Suprapubic skin (tissue), 4 donors: ENCODE results near the gene C2CD4B. TPM values are rescaled to one million over a fixed set of nuclear protein-coding genes. Genes with fewer than 3 reads are reported as not detected.

Experiments
- DNase-seq, 2 donors: peaks; one replicate each; pipeline ENCODE4 v3.0.0-alpha.2; 2019; ENCODE audit warnings: low spot score in 2 of 2
- H3K27ac ChIP-seq: fragments of 200-600 bp; sonication (generic); one replicate; pipeline ENCODE4 v1.5.1; 2019
- H3K27me3 ChIP-seq: fragments of 200-600 bp; sonication (generic); one replicate; pipeline ENCODE4 v1.5.1; 2019
- H3K36me3 ChIP-seq: fragments of 200-600 bp; sonication (generic); one replicate; pipeline ENCODE4 v1.5.1; 2019
- H3K4me1 ChIP-seq: fragments of 200-600 bp; sonication (generic); one replicate; pipeline ENCODE4 v1.5.1; 2019
- H3K4me3 ChIP-seq: fragments of 200-600 bp; sonication (generic); one replicate; pipeline ENCODE4 v1.5.1; 2019; ENCODE audit warnings: mild to moderate bottlenecking
- H3K9me3 ChIP-seq: fragments of 200-600 bp; sonication (generic); one replicate; pipeline ENCODE4 v1.5.1; 2019
- EP300 ChIP-seq: sonication (generic); formaldehyde crosslinking; IDR thresholded peaks from one replicate; pipeline ENCODE4 v1.6.1; 2017; ENCODE audit warnings: antibody characterized with exemption
- POLR2A ChIP-seq, 2 donors: fragments of 450-650 bp; IDR thresholded peaks; one replicate each; pipeline ENCODE4 v1.6.1; 2017; ENCODE audit warnings: antibody characterized with exemption in 2 of 2, mild to moderate bottlenecking in 2 of 2, moderate library complexity in 2 of 2
- POLR2AphosphoS5 ChIP-seq, 3 donors: sonication (generic); formaldehyde crosslinking; IDR thresholded peaks; one replicate each; pipeline ENCODE4 v1.6.1; 2017; ENCODE audit warnings: antibody characterized with exemption in 3 of 3
- WGBS: methylation state at CpG from one replicate; pipeline ENCODE4 v1.1.5; 2018; 5-methylcytosine and 5-hydroxymethylcytosine counted together
- total RNA-seq, 4 donors: library from RNA; depleted of rRNA; stranded (reverse); fragments of >200 nt; gene quantifications; one replicate each; pipeline ENCODE4 v1.1.0, GENCODE V29; 2016
- TF ChIP-seq, protein P1 (sequence below), 2 donors: fragments of 200-600 bp in 1 of 2; fragments of 450-650 bp in 1 of 2; sonication (generic) in 1 of 2; IDR thresholded peaks; one replicate each; pipeline ENCODE4 v1.5.1; 2016 to 2019; ENCODE audit warnings: antibody characterized with exemption in 2 of 2, mild to moderate bottlenecking in 1 of 2, moderate library complexity in 1 of 2

C2CD4B gene
- total RNA-seq, 4 donors from 2014 or later, result 0.64 to 5.7 (median 3.3) TPM

DNA sequence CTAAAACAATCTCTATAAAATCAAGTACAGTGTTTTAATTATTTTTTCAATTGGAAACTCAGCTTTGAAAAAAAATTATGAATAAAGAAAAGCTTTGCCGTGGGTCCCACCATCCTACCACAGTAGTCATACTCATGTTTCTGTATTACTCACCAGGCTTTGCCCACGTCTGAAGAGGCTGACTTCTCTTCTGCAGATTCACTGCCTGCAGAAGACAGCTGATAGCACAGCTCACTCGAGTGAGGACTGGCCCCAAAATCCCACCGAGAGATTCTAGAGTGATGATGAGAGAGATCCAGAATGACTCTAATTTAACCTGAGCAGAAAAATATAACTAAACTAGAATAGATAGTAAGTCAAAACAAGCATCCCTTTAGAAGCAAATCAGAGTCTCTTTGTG, 11.9 kb downstream of the C2CD4B start:
- DNase-seq, result no peak
- peaks cover 6% of the 10 kb centered on the region for H3K9me3 ChIP-seq
- whole genome bisulfite sequencing, result 75% methylated on average over 4 of the region's 4 CpGs
- TF ChIP-seq EP300, result no peak
- TF ChIP-seq POLR2AphosphoS5 (IDR thresholded peaks at IDR 0.05), result no peak
- TF ChIP-seq, protein P1, sequence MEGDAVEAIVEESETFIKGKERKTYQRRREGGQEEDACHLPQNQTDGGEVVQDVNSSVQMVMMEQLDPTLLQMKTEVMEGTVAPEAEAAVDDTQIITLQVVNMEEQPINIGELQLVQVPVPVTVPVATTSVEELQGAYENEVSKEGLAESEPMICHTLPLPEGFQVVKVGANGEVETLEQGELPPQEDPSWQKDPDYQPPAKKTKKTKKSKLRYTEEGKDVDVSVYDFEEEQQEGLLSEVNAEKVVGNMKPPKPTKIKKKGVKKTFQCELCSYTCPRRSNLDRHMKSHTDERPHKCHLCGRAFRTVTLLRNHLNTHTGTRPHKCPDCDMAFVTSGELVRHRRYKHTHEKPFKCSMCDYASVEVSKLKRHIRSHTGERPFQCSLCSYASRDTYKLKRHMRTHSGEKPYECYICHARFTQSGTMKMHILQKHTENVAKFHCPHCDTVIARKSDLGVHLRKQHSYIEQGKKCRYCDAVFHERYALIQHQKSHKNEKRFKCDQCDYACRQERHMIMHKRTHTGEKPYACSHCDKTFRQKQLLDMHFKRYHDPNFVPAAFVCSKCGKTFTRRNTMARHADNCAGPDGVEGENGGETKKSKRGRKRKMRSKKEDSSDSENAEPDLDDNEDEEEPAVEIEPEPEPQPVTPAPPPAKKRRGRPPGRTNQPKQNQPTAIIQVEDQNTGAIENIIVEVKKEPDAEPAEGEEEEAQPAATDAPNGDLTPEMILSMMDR (IDR thresholded peaks at IDR 0.05), result no peak
- no peak for TF ChIP-seq POLR2A (IDR thresholded peaks at IDR 0.05)
- no peak overlapping the region for H3K4me3 ChIP-seq
- no peaks in the 10 kb centered on the region for H3K4me1 ChIP-seq
- no peak overlapping the region for H3K27ac ChIP-seq
- H3K27me3 ChIP-seq, result peaks cover 2% of the 10 kb centered on the region
- H3K36me3 ChIP-seq, result no peaks in the 10 kb centered on the region

DNA sequence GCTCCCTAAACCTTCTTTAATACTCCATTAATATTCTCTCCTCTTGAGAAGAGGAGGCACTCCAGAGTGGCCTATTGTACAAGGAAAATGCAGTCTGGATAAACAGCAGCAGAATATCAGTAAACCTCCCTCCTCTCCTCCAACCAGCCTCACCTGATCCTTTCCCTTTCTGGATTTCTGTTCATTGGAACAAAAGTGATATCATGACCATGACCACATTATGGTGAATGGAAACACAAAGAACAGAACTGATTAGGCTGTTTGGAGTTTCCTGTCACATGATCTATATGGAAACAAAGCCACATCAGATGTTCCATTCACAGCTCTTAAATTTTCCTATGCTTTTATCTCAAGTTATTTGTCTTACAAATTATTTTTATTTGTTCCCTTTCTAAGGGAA, 14.6 kb downstream of the C2CD4B start:
- H3K27ac ChIP-seq, result no peak overlapping the region
- peaks cover 3% of the 10 kb centered on the region for H3K9me3 ChIP-seq
- DNase-seq, result no peak
- TF ChIP-seq POLR2AphosphoS5 (IDR thresholded peaks at IDR 0.05) (no peak), EP300 (no peak), POLR2A (IDR thresholded peaks at IDR 0.05) (no peak)
- TF ChIP-seq, protein P1 (IDR thresholded peaks at IDR 0.05), result no peak
- H3K27me3 ChIP-seq, result no peaks in the 10 kb centered on the region
- no peak overlapping the region for H3K4me3 ChIP-seq
- no peaks in the 10 kb centered on the region for H3K4me1 ChIP-seq
- H3K36me3 ChIP-seq, result no peaks in the 10 kb centered on the region

DNA sequence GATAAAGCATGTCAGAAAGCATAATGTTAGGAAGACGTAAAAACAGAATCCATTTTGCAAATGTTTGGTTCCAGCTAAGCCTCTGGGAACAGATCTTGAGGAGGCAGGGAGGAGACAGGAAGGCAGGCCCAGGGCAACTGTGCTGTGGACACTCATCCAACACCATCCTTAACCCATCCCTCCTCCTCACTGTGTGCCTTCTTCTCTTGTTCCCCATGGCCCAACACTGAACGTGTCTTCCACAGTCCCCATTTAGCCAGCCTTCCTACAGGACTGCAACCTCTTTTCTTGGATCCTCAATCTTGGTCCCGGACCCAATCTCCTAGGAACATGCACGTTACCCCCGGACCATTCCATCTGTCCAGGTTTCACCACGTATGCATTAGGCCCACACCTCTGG, 15.4 kb downstream of the C2CD4B start:
- WGBS, result 92% methylated on average over 6 of the region's 6 CpGs

DNA sequence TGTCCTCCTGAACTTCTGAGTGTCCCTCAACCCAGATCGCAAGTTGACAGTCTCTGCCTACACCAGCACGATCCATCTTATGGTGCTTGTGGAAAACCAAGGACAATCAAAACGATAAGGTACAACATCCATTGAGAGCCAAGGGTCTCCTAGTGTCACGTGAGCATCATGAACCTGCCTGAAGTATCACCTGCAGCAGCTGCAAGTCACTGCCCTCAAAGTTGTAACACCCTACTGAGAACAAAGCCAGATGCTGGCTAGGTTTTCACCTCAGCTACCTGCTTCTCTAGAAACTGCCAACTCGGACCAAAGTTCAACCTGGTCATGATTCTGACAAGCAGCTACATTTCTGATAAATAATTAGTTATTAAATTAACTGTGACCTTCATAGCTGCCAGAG, 17.5 kb downstream of the C2CD4B start:
- no peak overlapping the region for H3K27ac ChIP-seq
- H3K4me3 ChIP-seq, result no peak overlapping the region
- H3K4me1 ChIP-seq, result no peaks in the 10 kb centered on the region
- no peaks in the 10 kb centered on the region for H3K36me3 ChIP-seq
- no peaks in the 10 kb centered on the region for H3K27me3 ChIP-seq
- H3K9me3 ChIP-seq, result no peaks in the 10 kb centered on the region
- DNase-seq, result no peak
- TF ChIP-seq POLR2AphosphoS5 (IDR thresholded peaks at IDR 0.05) (no peak), POLR2A (IDR thresholded peaks at IDR 0.05) (no peak), EP300 (no peak)
- TF ChIP-seq, protein P1 (IDR thresholded peaks at IDR 0.05), result no peak
- 86% methylated on average over 5 of the region's 5 CpGs for WGBS

More for the DNA sequence above, 15.4 kb downstream of the C2CD4B start:
- no peaks in the 10 kb centered on the region for H3K27me3 ChIP-seq
- no peak overlapping the region for H3K4me3 ChIP-seq
- TF ChIP-seq EP300 (no peak), POLR2A (IDR thresholded peaks at IDR 0.05) (no peak), POLR2AphosphoS5 (IDR thresholded peaks at IDR 0.05) (no peak)
- TF ChIP-seq, protein P1 (IDR thresholded peaks at IDR 0.05), result no peak
- no peaks in the 10 kb centered on the region for H3K36me3 ChIP-seq
- H3K4me1 ChIP-seq, result no peaks in the 10 kb centered on the region
- H3K27ac ChIP-seq, result no peak overlapping the region
- peaks cover 3% of the 10 kb centered on the region for H3K9me3 ChIP-seq
- no peak for DNase-seq

DNA sequence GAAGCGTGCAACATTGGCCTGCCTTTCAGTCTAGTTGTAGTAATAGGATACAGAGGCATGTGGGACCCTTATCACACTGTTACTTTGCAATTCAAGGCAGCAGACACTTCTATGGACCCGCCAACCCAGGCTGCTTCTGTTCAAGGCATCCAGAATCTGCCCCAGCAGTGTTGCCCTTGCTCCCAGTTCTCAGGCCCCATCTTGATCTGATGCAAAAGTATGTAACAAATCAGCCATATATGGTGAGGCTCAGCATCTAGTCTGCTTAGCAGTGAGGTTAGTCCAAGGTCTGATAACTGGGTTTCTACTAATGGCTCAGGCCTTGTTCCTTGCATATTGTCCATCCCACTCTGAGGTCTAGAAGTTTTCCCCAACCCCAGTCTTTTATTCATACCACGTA, 17.9 kb downstream of the C2CD4B start:
- TF ChIP-seq POLR2A (IDR thresholded peaks at IDR 0.05), result no peak
- no peak for TF ChIP-seq EP300
- TF ChIP-seq POLR2AphosphoS5 (IDR thresholded peaks at IDR 0.05), result no peak
- TF ChIP-seq, protein P1 (IDR thresholded peaks at IDR 0.05), result no peak
- 98% methylated on average over 3 of the region's 3 CpGs for WGBS
- Histone ChIP-seq H3K4me3 (no peak overlapping the region), H3K27me3 (no peaks in the 10 kb centered on the region), H3K4me1 (no peaks in the 10 kb centered on the region), H3K9me3 (no peaks in the 10 kb centered on the region), H3K27ac (no peak overlapping the region), H3K36me3 (no peaks in the 10 kb centered on the region)
- DNase-seq, result no peak
